ENCODE results near the gene NGF. TPM values are rescaled to one million over a fixed set of nuclear protein-coding genes. Genes with fewer than 3 reads are reported as not detected.

The NGF gene
- polyA plus RNA-seq, 3 donors = not detected

GRCh38 chr1:115302390-115302961 is 35.6 kb downstream of the NGF start:
- no peak for TF ChIP-seq CTCF (IDR thresholded peaks at IDR 0.05)
- H2AFZ ChIP-seq (ENCODE audit: insufficient read depth, low read depth, low read length, poor library complexity, severe bottlenecking) = no peak overlapping the region
- no peak overlapping the region for H3K4me3 ChIP-seq (replicated peaks in 1 of 3; ENCODE audit: low read depth in 2 of 3, low read length in 3 of 3)
- no peak overlapping the region for H3K4me2 ChIP-seq (replicated peaks; ENCODE audit: extremely low read depth, low read length, poor library complexity, severe bottlenecking)
- Mint-ChIP-seq H3K36me3 (no peaks in the 10 kb centered on the region), H3K27ac (no peak overlapping the region), H3K4me1 (no peaks in the 10 kb centered on the region), H3K9me3 (peaks cover 0 to 3% (median 0%) of the 10 kb centered on the region in 7 donors), H3K4me3 (no peak overlapping the region), H3K27me3 (ENCODE audit: low read depth in 3 of 3) (peaks cover 0 to 7% (median 0%) of the 10 kb centered on the region in 3 donors)
- H4K20me1 ChIP-seq (ENCODE audit: insufficient read depth, low read length) = no peaks in the 10 kb centered on the region
- no peak overlapping the region for H3K27ac ChIP-seq (ENCODE audit: low read depth in 1 of 2, low read length in 2 of 2)
- H3K9ac ChIP-seq (ENCODE audit: insufficient read depth, low read length, poor library complexity, severe bottlenecking) = no peak overlapping the region
- no peak for DNase-seq
- H3K27me3 ChIP-seq (ENCODE audit: control insufficient read depth in 2 of 2, insufficient read depth in 2 of 2, low read length in 2 of 2) = no peaks in the 10 kb centered on the region
- intact Hi-C loops (cut with micrococcal nuclease) = no loop called here
- no peaks in the 10 kb centered on the region for H3K36me3 ChIP-seq (replicated peaks in 1 of 2; ENCODE audit: control insufficient read depth in 1 of 2, insufficient read depth in 2 of 2, low read length in 2 of 2)
- no peaks in the 10 kb centered on the region for H3K4me1 ChIP-seq (ENCODE audit: control insufficient read depth in 1 of 2, insufficient read depth in 2 of 2, low read length in 2 of 2)
- H3K79me2 ChIP-seq (ENCODE audit: insufficient read depth, low read length) = no peaks in the 10 kb centered on the region
- WGBS (ENCODE audit: insufficient coverage) = 92% methylated on average over 6 of the region's 9 CpGs
- H3K9me3 ChIP-seq (replicated peaks in 1 of 2; ENCODE audit: control insufficient read depth in 1 of 2, insufficient read depth in 1 of 2, low read length in 2 of 2) = no peaks in the 10 kb centered on the region

- WGBS (ENCODE audit: insufficient coverage) = 87% methylated on average over 8 of the region's 8 CpGs
- Histone ChIP-seq H3K4me3 (replicated peaks in 1 of 3; ENCODE audit: low read depth in 2 of 3, low read length in 3 of 3) (no peak overlapping the region), H3K27ac (ENCODE audit: low read depth in 1 of 2, low read length in 2 of 2) (no peak overlapping the region), H3K79me2 (ENCODE audit: insufficient read depth, low read length) (no peaks in the 10 kb centered on the region), H3K36me3 (replicated peaks in 1 of 2; ENCODE audit: control insufficient read depth in 1 of 2, insufficient read depth in 2 of 2, low read length in 2 of 2) (no peaks in the 10 kb centered on the region), H3K27me3 (ENCODE audit: control insufficient read depth in 2 of 2, insufficient read depth in 2 of 2, low read length in 2 of 2) (no peaks in the 10 kb centered on the region), H3K9ac (ENCODE audit: insufficient read depth, low read length, poor library complexity, severe bottlenecking) (no peak overlapping the region), H3K4me1 (ENCODE audit: control insufficient read depth in 1 of 2, insufficient read depth in 2 of 2, low read length in 2 of 2) (no peaks in the 10 kb centered on the region), H3K4me2 (replicated peaks; ENCODE audit: extremely low read depth, low read length, poor library complexity, severe bottlenecking) (no peak overlapping the region), H2AFZ (ENCODE audit: insufficient read depth, low read depth, low read length, poor library complexity, severe bottlenecking) (no peak overlapping the region), H3K9me3 (replicated peaks in 1 of 2; ENCODE audit: control insufficient read depth in 1 of 2, insufficient read depth in 1 of 2, low read length in 2 of 2) (no peaks in the 10 kb centered on the region), H4K20me1 (ENCODE audit: insufficient read depth, low read length) (no peaks in the 10 kb centered on the region)
- intact Hi-C loops (cut with micrococcal nuclease) = no loop called here
- Mint-ChIP-seq H3K4me3 (no peak overlapping the region), H3K27ac (no peak overlapping the region), H3K27me3 (ENCODE audit: low read depth in 3 of 3) (peaks cover 0 to 4% (median 0%) of the 10 kb centered on the region in 3 donors), H3K4me1 (no peaks in the 10 kb centered on the region), H3K36me3 (no peaks in the 10 kb centered on the region), H3K9me3 (peaks cover 0 to 3% (median 0%) of the 10 kb centered on the region in 7 donors)
- TF ChIP-seq CTCF (IDR thresholded peaks at IDR 0.05) = no peak
- DNase-seq = no peak
Measured at GRCh38 chr1:115301438-115302020, 36.5 kb downstream of the NGF start.

Measured in CD14-positive monocyte (primary cell).